Measurements from ENCODE around the gene BRSK1.

BRSK1 gene

DNA sequence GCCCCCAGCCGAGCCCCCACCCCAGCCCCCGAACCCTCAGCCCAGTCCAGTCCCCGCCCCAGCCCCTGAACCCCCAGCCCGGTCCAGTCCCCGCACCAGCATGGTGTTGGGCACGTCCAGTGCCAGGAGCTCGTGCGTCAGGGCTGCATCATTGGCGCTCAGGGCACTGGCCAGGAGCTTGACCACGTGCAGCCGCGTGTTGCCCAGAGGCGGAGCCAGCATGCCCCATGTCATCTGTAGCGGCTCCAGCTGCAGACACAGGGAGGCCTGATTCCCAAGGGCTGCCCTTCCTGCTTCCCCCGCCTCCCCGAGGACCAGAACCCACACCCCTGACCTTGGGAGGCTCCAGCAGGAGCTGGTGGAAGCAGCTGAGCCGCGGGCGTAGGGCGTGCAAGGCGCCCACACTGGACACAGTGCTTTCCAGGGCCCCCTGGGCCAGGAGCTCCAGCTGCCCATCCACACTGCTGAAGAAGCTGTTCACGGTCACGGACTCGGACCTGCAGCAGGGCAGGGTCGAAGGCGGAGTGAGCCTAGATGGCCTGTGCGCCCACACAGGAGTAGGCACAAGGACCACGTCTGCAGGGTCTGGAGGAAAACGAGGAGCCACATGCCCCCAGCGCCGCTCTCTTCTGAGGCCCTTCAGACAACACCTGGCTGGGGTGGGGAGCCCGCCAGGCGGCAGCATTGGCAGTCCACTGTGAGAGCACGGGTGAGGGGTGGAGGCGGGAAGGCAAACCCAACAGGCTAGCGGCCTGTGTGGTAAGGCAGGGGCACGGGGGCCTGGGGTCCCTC is 42.5 kb upstream of the BRSK1 start:
- Histone ChIP-seq H3K9me3 (replicated peaks in 1 of 2; ENCODE audit: control insufficient read depth in 2 of 2, insufficient read depth in 1 of 2, low read depth in 1 of 2, low read length in 2 of 2) (peaks cover 0 to 5% of the 10 kb centered on the region in 2 donors), H3K4me3 (ENCODE audit: low read length in 2 of 2) (no peak overlapping the region), H3K4me1 (ENCODE audit: control insufficient read depth in 2 of 2, insufficient read depth in 1 of 2, low read depth in 1 of 2, low read length in 2 of 2) (no peaks in the 10 kb centered on the region), H2BK15ac (ENCODE audit: low read length) (no peak overlapping the region), H3K79me1 (ENCODE audit: low read depth, low read length) (peaks cover 11% of the 10 kb centered on the region), H3K36me3 (replicated peaks in 1 of 2; ENCODE audit: control insufficient read depth in 2 of 2, insufficient read depth in 2 of 2, low read length in 2 of 2) (peaks cover 69 to 94% of the 10 kb centered on the region in 2 donors), H3K4ac (ENCODE audit: low read length) (no peak overlapping the region), H3K27ac (replicated peaks; ENCODE audit: low read length) (no peak overlapping the region), H4K8ac (ENCODE audit: low read depth, low read length) (no peak overlapping the region), H2BK5ac (ENCODE audit: low read length) (no peak overlapping the region), H2BK120ac (ENCODE audit: low read depth, low read length) (no peak overlapping the region), H3K4me2 (ENCODE audit: insufficient read depth, low read length, poor library complexity, severe bottlenecking) (no peak overlapping the region), H3K23ac (ENCODE audit: low read depth, low read length, poor library complexity) (peak overlapping the region; percentile 65), H3K9ac (ENCODE audit: low read depth, low read length, poor library complexity) (no peak overlapping the region), H2AFZ (ENCODE audit: low read length) (no peak overlapping the region), H3K27me3 (ENCODE audit: control insufficient read depth in 3 of 3, insufficient read depth in 3 of 3, low read depth in 1 of 3, low read length in 3 of 3) (no peaks in the 10 kb centered on the region), H2BK12ac (ENCODE audit: low read length) (no peak overlapping the region), H2AK5ac (ENCODE audit: low read depth, low read length) (no peak overlapping the region), H3K14ac (ENCODE audit: low read length) (peak overlapping the region; percentile 31), H3K18ac (ENCODE audit: low read length) (no peak overlapping the region), H4K91ac (ENCODE audit: low read depth, low read length, poor library complexity) (no peak overlapping the region)
- DNase-seq (ENCODE audit: low spot score), result no peak
- no CpG with 5 or more reads among the region's 37 CpGs for WGBS, 2 donors (ENCODE audit: extremely low coverage in 2 of 2, insufficient read length in 2 of 2, insufficient replicate concordance in 1 of 2)

DNA sequence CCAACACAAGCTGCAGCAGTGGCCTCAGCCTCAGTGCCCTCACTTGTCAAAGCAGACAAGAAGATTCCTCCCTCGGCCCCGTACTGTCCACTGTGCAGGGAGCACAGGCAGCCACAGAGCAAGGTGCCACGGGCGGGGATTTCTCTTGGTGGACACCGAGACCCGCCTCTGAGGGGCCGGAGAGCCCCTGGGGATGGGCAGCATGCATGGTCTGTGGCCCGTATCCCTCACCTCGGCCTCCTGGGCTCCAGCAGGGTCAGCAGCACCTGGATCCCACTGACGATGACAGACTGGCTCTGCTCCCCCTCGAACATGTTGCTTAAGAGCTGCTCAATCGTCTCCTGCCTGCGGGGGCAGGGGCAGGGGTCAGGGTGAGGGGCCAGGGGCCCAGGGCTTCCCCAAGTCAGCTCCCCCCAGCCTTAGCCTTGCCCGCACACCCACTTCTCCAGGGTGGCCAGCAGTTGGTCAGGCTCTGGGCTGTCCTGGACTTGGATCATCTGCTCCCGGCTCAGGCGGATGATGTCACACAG is 41.8 kb upstream of the BRSK1 start:
- no peak overlapping the region for H2BK5ac ChIP-seq (ENCODE audit: low read length)
- H3K23ac ChIP-seq (ENCODE audit: low read depth, low read length, poor library complexity), result no peak overlapping the region
- peaks cover 11% of the 10 kb centered on the region for H3K79me1 ChIP-seq (ENCODE audit: low read depth, low read length)
- H3K27me3 ChIP-seq (ENCODE audit: control insufficient read depth in 3 of 3, insufficient read depth in 3 of 3, low read depth in 1 of 3, low read length in 3 of 3), result no peaks in the 10 kb centered on the region
- H2BK12ac ChIP-seq (ENCODE audit: low read length), result no peak overlapping the region
- H3K4ac ChIP-seq (ENCODE audit: low read length), result no peak overlapping the region
- no peak overlapping the region for H2AFZ ChIP-seq (ENCODE audit: low read length)
- H3K18ac ChIP-seq (ENCODE audit: low read length), result no peak overlapping the region
- DNase-seq (ENCODE audit: low spot score), result no peak
- H3K4me2 ChIP-seq (ENCODE audit: insufficient read depth, low read length, poor library complexity, severe bottlenecking), result no peak overlapping the region
- H3K27ac ChIP-seq (replicated peaks; ENCODE audit: low read length), result no peak overlapping the region
- H3K4me3 ChIP-seq (ENCODE audit: low read length in 2 of 2), result no peak overlapping the region
- H2BK15ac ChIP-seq (ENCODE audit: low read length), result no peak overlapping the region
- peaks cover 66 to 94% of the 10 kb centered on the region in 2 donors for H3K36me3 ChIP-seq (replicated peaks in 1 of 2; ENCODE audit: control insufficient read depth in 2 of 2, insufficient read depth in 2 of 2, low read length in 2 of 2)
- H3K14ac ChIP-seq (ENCODE audit: low read length), result no peak overlapping the region
- WGBS, 2 donors (ENCODE audit: extremely low coverage in 2 of 2, insufficient read length in 2 of 2, insufficient replicate concordance in 1 of 2), result no CpG with 5 or more reads among the region's 16 CpGs
- H3K4me1 ChIP-seq (ENCODE audit: control insufficient read depth in 2 of 2, insufficient read depth in 1 of 2, low read depth in 1 of 2, low read length in 2 of 2), result no peaks in the 10 kb centered on the region
- no peak overlapping the region for H4K8ac ChIP-seq (ENCODE audit: low read depth, low read length)
- H3K9ac ChIP-seq (ENCODE audit: low read depth, low read length, poor library complexity), result no peak overlapping the region
- peaks cover 0 to 2% of the 10 kb centered on the region in 2 donors for H3K9me3 ChIP-seq (replicated peaks in 1 of 2; ENCODE audit: control insufficient read depth in 2 of 2, insufficient read depth in 1 of 2, low read depth in 1 of 2, low read length in 2 of 2)
- H4K91ac ChIP-seq (ENCODE audit: low read depth, low read length, poor library complexity), result no peak overlapping the region
- H2AK5ac ChIP-seq (ENCODE audit: low read depth, low read length), result no peak overlapping the region
- H2BK120ac ChIP-seq (ENCODE audit: low read depth, low read length), result no peak overlapping the region

DNA sequence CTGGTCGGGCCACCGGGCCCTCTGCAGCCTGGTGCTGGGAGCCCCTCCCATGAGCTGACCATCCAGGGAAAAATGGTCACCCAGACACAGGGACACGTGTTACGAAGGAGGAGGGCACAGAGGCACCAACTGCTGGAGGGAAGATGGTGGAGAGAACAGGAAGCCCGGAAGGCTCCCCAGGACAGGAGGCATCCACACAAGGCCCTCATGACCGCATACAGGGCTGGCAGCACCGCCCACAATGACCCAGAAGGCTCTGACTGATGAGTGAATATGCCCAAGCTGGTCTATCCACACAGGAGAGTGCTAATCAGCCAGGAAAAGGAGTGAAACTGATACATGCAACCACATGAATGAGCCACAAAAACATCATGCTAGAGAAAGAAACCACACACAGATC is 41.3 kb upstream of the BRSK1 start:
- DNase-seq (ENCODE audit: low spot score), result no peak
- no CpG with 5 or more reads among the region's 7 CpGs for WGBS, 2 donors (ENCODE audit: extremely low coverage in 2 of 2, insufficient read length in 2 of 2, insufficient replicate concordance in 1 of 2)
- no peak overlapping the region for H3K27ac ChIP-seq (replicated peaks; ENCODE audit: low read length)

DNA sequence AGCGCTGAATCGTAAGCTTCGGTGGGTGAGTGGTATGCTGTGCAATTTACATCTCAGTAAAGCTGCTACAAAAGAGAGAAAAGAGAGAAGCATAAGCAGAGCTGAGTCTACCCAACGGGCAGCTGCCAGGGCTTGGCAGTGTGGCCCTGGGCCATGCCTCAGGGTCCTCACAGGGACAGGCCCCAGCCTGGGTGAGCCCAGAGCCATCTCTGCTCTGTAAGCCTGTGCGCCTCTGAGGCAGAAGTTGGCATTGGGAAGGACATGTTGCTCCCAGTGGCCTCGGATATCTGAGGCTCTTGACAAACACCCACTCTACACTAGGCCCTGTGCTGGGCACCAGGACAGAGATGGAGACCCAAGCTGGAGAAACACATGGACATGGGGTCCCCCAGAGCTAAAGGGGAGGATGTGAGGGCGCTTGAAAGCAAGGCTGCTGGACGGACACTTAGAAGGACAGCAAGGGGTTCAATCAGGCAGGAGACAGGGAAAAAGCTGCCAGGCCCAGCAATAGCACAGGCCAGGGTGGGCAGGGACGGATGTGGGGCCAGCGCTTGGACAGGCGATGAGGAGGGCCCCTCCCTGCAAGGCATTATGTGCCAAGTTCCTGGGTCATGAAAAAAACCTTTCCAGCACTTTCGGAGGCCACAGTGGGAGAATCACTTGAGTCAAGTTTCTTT is 39.7 kb upstream of the BRSK1 start:
- peaks cover 54 to 83% of the 10 kb centered on the region in 2 donors for H3K36me3 ChIP-seq (replicated peaks in 1 of 2; ENCODE audit: control insufficient read depth in 2 of 2, insufficient read depth in 2 of 2, low read length in 2 of 2)
- no peak overlapping the region for H2AFZ ChIP-seq (ENCODE audit: low read length)
- H3K23ac ChIP-seq (ENCODE audit: low read depth, low read length, poor library complexity), result no peak overlapping the region
- WGBS, 2 donors (ENCODE audit: extremely low coverage in 2 of 2, insufficient read length in 2 of 2, insufficient replicate concordance in 1 of 2), result no CpG with 5 or more reads among the region's 12 CpGs
- DNase-seq (ENCODE audit: low spot score), result no peak
- no peak overlapping the region for H3K4me3 ChIP-seq (ENCODE audit: low read length in 2 of 2)
- peak overlapping the region; percentile 24 for H2BK5ac ChIP-seq (ENCODE audit: low read length)
- H2BK120ac ChIP-seq (ENCODE audit: low read depth, low read length), result no peak overlapping the region
- no peak overlapping the region for H3K9ac ChIP-seq (ENCODE audit: low read depth, low read length, poor library complexity)
- no peak overlapping the region for H3K27ac ChIP-seq (replicated peaks; ENCODE audit: low read length)
- H3K14ac ChIP-seq (ENCODE audit: low read length), result no peak overlapping the region
- H3K4me1 ChIP-seq (ENCODE audit: control insufficient read depth in 2 of 2, insufficient read depth in 1 of 2, low read depth in 1 of 2, low read length in 2 of 2), result no peaks in the 10 kb centered on the region
- H2BK15ac ChIP-seq (ENCODE audit: low read length), result no peak overlapping the region
- H2BK12ac ChIP-seq (ENCODE audit: low read length), result no peak overlapping the region
- H3K79me1 ChIP-seq (ENCODE audit: low read depth, low read length), result peaks cover 23% of the 10 kb centered on the region
- H3K18ac ChIP-seq (ENCODE audit: low read length), result no peak overlapping the region
- peaks cover 0 to 2% of the 10 kb centered on the region in 2 donors for H3K9me3 ChIP-seq (replicated peaks in 1 of 2; ENCODE audit: control insufficient read depth in 2 of 2, insufficient read depth in 1 of 2, low read depth in 1 of 2, low read length in 2 of 2)
- no peak overlapping the region for H4K8ac ChIP-seq (ENCODE audit: low read depth, low read length)
- H3K4ac ChIP-seq (ENCODE audit: low read length), result no peak overlapping the region
- H2AK5ac ChIP-seq (ENCODE audit: low read depth, low read length), result no peak overlapping the region
- no peak overlapping the region for H3K4me2 ChIP-seq (ENCODE audit: insufficient read depth, low read length, poor library complexity, severe bottlenecking)
- H4K91ac ChIP-seq (ENCODE audit: low read depth, low read length, poor library complexity), result no peak overlapping the region
- no peaks in the 10 kb centered on the region for H3K27me3 ChIP-seq (ENCODE audit: control insufficient read depth in 3 of 3, insufficient read depth in 3 of 3, low read depth in 1 of 3, low read length in 3 of 3)

More for the DNA sequence above, 41.3 kb upstream of the BRSK1 start:
- Histone ChIP-seq H2AK5ac (ENCODE audit: low read depth, low read length) (no peak overlapping the region), H3K4me3 (ENCODE audit: low read length in 2 of 2) (no peak overlapping the region), H4K8ac (ENCODE audit: low read depth, low read length) (no peak overlapping the region), H3K18ac (ENCODE audit: low read length) (no peak overlapping the region), H2BK15ac (ENCODE audit: low read length) (no peak overlapping the region), H3K36me3 (replicated peaks in 1 of 2; ENCODE audit: control insufficient read depth in 2 of 2, insufficient read depth in 2 of 2, low read length in 2 of 2) (peaks cover 61 to 92% of the 10 kb centered on the region in 2 donors), H3K9me3 (replicated peaks in 1 of 2; ENCODE audit: control insufficient read depth in 2 of 2, insufficient read depth in 1 of 2, low read depth in 1 of 2, low read length in 2 of 2) (peaks cover 0 to 1% of the 10 kb centered on the region in 2 donors), H2AFZ (ENCODE audit: low read length) (no peak overlapping the region), H3K27me3 (ENCODE audit: control insufficient read depth in 3 of 3, insufficient read depth in 3 of 3, low read depth in 1 of 3, low read length in 3 of 3) (no peaks in the 10 kb centered on the region), H2BK12ac (ENCODE audit: low read length) (no peak overlapping the region), H4K91ac (ENCODE audit: low read depth, low read length, poor library complexity) (no peak overlapping the region), H2BK120ac (ENCODE audit: low read depth, low read length) (no peak overlapping the region), H3K14ac (ENCODE audit: low read length) (no peak overlapping the region), H3K4me1 (ENCODE audit: control insufficient read depth in 2 of 2, insufficient read depth in 1 of 2, low read depth in 1 of 2, low read length in 2 of 2) (no peaks in the 10 kb centered on the region), H3K4ac (ENCODE audit: low read length) (no peak overlapping the region), H3K4me2 (ENCODE audit: insufficient read depth, low read length, poor library complexity, severe bottlenecking) (no peak overlapping the region), H3K79me1 (ENCODE audit: low read depth, low read length) (peaks cover 12% of the 10 kb centered on the region), H2BK5ac (ENCODE audit: low read length) (no peak overlapping the region), H3K23ac (ENCODE audit: low read depth, low read length, poor library complexity) (no peak overlapping the region), H3K9ac (ENCODE audit: low read depth, low read length, poor library complexity) (no peak overlapping the region)
